T-helper 1 cell (primary cell): ENCODE measurements around the gene ATP6V1G1.
"Not testable (repeated sequence)": the region's sequence is repeated elsewhere in the genome, so short reads cannot be mapped to it uniquely, and the experiment has no call there.

ENCODE experiments used
- DNase-seq, 5 donors: peaks; one replicate each; pipeline ENCODE4 v3.0.0-alpha.2; 2012 to 2020

The ATP6V1G1 gene

GRCh38 chr9:114580609-114581193, 6.9 kb upstream of the ATP6V1G1 start:
- DNase-seq: no peak

- DNase-seq: no peak
Observed at GRCh38 chr9:114583371-114584155, 4.0 kb upstream of the ATP6V1G1 start.

- no peak for DNase-seq
Observed at GRCh38 chr9:114588210-114588609, 641 bp downstream of the ATP6V1G1 start.

GRCh38 chr9:114588651-114589526, 1.3 kb downstream of the ATP6V1G1 start:
- no peak for DNase-seq

GRCh38 chr9:114590328-114590727, 2.8 kb downstream of the ATP6V1G1 start:
- DNase-seq: no peak

- no peak for DNase-seq
Observed at GRCh38 chr9:114591291-114591787, 3.8 kb downstream of the ATP6V1G1 start.

- DNase-seq: no peak
Observed at GRCh38 chr9:114591849-114592248, 4.3 kb downstream of the ATP6V1G1 start.

- peak; percentile 16 to 82 (median 35) for DNase-seq
Observed at GRCh38 chr9:114592356-114592755, 4.8 kb downstream of the ATP6V1G1 start.

GRCh38 chr9:114594136-114594535, 6.6 kb downstream of the ATP6V1G1 start:
- DNase-seq: no peak

- not testable (repeated sequence) for DNase-seq
Observed at GRCh38 chr9:114600502-114601248, 13.1 kb downstream of the ATP6V1G1 start.

GRCh38 chr9:114601787-114602186, 14.2 kb downstream of the ATP6V1G1 start:
- not testable (repeated sequence) for DNase-seq

GRCh38 chr9:114602620-114603019, 15.1 kb downstream of the ATP6V1G1 start:
- DNase-seq: no peak

GRCh38 chr9:114603248-114603647, 15.7 kb downstream of the ATP6V1G1 start:
- DNase-seq: no peak

- no peak for DNase-seq
Observed at GRCh38 chr9:114604989-114605388, 17.4 kb downstream of the ATP6V1G1 start.

GRCh38 chr9:114606068-114606467, 18.5 kb downstream of the ATP6V1G1 start:
- DNase-seq: no peak

- DNase-seq: no peak
Observed at GRCh38 chr9:114606597-114607207, 19.1 kb downstream of the ATP6V1G1 start.

- DNase-seq: no peak
Observed at GRCh38 chr9:114607671-114608524, 20.3 kb downstream of the ATP6V1G1 start.

GRCh38 chr9:114608525-114608796, 20.9 kb downstream of the ATP6V1G1 start:
- no peak for DNase-seq

- peak in 2 of 5 donors; percentile 6 to 43 for DNase-seq
Observed at GRCh38 chr9:114611516-114612271, 24.1 kb downstream of the ATP6V1G1 start.

- DNase-seq: no peak
Observed at GRCh38 chr9:114612272-114612923, 24.8 kb downstream of the ATP6V1G1 start.
